SK-N-SH treated with all-trans-retinoic acid at 6 μM for 48 hours (cell line): ENCODE measurements around the gene NET1.

Experiments used
- GLIS3 ChIP-seq: fragments of 250-450 bp; sonication (Bioruptor Pico); IDR thresholded peaks from 2 replicates; pipeline ENCODE4 v1.5.0; 2020; ENCODE audit warnings: mild to moderate bottlenecking, moderate library complexity
- OSR1 ChIP-seq: fragments of 250-450 bp; sonication (Bioruptor Pico); IDR thresholded peaks from 2 replicates; pipeline ENCODE4 v1.8.0; 2022; ENCODE audit warnings: moderate library complexity, mild to moderate bottlenecking, inconsistent platforms
- RARB ChIP-seq: fragments of 250-450 bp; sonication (Bioruptor Pico); IDR thresholded peaks from 2 replicates; pipeline ENCODE4 v1.8.0; 2021; ENCODE audit warnings: mild to moderate bottlenecking, moderate library complexity
- TCF4 ChIP-seq: fragments of 250-450 bp; sonication (Bioruptor Pico); IDR thresholded peaks from 2 replicates; pipeline ENCODE4 v1.8.0; 2021; ENCODE audit warnings: mild to moderate bottlenecking, moderate library complexity, borderline replicate concordance
- ZNF8 ChIP-seq: fragments of 450-650 bp; formaldehyde crosslinking; IDR thresholded peaks from 2 replicates; pipeline ENCODE4 v1.5.0; 2020; ENCODE audit warnings: mild to moderate bottlenecking, moderate library complexity
- TF ChIP-seq, protein P1 (sequence below): fragments of 250-450 bp; sonication (Bioruptor Pico); IDR thresholded peaks from 2 replicates; pipeline ENCODE4 v1.8.0; 2020; ENCODE audit warnings: mild to moderate bottlenecking, moderate library complexity, borderline replicate concordance

DNA sequence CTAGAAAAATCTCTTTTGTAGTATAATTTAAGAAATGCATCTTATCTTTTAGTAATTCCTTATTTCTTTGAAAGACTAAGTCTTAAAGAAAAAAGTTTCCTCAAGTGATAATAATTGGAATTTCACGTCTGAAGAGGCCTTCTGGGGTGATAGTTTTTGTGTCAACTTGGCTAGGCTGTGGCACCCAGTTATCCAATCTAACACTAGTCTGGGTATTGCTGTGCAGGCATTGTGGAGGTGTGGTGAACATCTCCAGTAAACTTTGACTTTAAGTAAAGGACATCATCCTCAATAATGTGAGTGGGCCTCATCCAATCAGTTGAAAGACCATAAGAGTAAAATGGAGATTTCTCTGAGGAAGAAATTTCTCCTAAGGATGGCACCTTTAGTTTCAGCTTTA, 5.4 kb upstream of the NET1 start:
- TF ChIP-seq GLIS3 (no peak), OSR1 (CRISPR knock-in tag) (no peak), ZNF8 (CRISPR knock-in tag) (no peak), RARB (CRISPR knock-in tag) (no peak), TCF4 (no peak)
- TF ChIP-seq, protein P1, sequence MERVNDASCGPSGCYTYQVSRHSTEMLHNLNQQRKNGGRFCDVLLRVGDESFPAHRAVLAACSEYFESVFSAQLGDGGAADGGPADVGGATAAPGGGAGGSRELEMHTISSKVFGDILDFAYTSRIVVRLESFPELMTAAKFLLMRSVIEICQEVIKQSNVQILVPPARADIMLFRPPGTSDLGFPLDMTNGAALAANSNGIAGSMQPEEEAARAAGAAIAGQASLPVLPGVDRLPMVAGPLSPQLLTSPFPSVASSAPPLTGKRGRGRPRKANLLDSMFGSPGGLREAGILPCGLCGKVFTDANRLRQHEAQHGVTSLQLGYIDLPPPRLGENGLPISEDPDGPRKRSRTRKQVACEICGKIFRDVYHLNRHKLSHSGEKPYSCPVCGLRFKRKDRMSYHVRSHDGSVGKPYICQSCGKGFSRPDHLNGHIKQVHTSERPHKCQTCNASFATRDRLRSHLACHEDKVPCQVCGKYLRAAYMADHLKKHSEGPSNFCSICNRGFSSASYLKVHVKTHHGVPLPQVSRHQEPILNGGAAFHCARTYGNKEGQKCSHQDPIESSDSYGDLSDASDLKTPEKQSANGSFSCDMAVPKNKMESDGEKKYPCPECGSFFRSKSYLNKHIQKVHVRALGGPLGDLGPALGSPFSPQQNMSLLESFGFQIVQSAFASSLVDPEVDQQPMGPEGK (CRISPR knock-in tag): no peak
